ENCODE measurements around the gene TMEM179.

DNA sequence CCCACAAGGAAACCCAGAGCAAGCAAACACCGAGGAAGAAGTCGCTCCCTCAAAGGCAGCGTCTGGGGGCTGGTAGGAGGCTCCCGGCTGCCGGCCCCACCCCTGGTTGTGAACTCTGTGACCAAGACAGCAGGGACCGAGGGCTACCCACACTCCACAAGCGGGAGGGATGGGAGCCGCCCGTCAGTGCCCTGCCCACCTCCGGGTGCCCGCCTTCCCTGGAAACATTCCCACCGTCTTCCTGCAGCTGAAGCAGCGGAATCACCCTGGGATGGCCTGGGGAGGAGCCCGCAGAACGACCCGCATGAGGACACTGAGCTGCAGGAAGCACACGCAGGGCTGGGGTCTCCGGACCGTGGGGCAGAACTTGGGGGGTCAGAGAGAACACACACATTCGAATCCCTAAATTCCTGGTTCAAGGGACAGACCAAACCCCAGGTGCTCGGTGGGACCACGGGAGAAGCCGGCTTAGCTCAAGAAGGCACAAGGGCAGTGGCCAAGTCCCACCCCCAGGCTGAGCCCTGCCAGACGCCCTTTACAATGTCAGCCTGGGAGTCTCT lies 58.5 kb downstream of the TMEM179 start:
- TF ChIP-seq, protein P1, sequence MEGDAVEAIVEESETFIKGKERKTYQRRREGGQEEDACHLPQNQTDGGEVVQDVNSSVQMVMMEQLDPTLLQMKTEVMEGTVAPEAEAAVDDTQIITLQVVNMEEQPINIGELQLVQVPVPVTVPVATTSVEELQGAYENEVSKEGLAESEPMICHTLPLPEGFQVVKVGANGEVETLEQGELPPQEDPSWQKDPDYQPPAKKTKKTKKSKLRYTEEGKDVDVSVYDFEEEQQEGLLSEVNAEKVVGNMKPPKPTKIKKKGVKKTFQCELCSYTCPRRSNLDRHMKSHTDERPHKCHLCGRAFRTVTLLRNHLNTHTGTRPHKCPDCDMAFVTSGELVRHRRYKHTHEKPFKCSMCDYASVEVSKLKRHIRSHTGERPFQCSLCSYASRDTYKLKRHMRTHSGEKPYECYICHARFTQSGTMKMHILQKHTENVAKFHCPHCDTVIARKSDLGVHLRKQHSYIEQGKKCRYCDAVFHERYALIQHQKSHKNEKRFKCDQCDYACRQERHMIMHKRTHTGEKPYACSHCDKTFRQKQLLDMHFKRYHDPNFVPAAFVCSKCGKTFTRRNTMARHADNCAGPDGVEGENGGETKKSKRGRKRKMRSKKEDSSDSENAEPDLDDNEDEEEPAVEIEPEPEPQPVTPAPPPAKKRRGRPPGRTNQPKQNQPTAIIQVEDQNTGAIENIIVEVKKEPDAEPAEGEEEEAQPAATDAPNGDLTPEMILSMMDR (IDR thresholded peaks at IDR 0.05; ENCODE audit: extremely low read depth in 1 of 2, insufficient read depth in 1 of 2, low read depth in 1 of 2, low read length in 2 of 2), result no peak
- TF ChIP-seq POLR2AphosphoS5 (IDR thresholded peaks at IDR 0.05; ENCODE audit: insufficient read depth, low read depth, low read length) (no peak), EZH2 (IDR thresholded peaks at IDR 0.05; ENCODE audit: borderline replicate concordance, low read depth, low read length, severe bottlenecking) (no peak), MYC (IDR thresholded peaks at IDR 0.05; ENCODE audit: low read depth, low read length) (no peak), POLR2A (IDR thresholded peaks at IDR 0.05; ENCODE audit: low read depth, low read length) (no peak)

Measured in endothelial cell of umbilical vein (primary cell).